Medulla oblongata (tissue), 1 donor: ENCODE measurements around the gene ABHD17A.

Source experiments
- DNase-seq: peaks from one replicate; pipeline ENCODE4 v3.0.0-alpha.2; 2015; ENCODE audit errors: extremely low spot score

Gene ABHD17A

DNA sequence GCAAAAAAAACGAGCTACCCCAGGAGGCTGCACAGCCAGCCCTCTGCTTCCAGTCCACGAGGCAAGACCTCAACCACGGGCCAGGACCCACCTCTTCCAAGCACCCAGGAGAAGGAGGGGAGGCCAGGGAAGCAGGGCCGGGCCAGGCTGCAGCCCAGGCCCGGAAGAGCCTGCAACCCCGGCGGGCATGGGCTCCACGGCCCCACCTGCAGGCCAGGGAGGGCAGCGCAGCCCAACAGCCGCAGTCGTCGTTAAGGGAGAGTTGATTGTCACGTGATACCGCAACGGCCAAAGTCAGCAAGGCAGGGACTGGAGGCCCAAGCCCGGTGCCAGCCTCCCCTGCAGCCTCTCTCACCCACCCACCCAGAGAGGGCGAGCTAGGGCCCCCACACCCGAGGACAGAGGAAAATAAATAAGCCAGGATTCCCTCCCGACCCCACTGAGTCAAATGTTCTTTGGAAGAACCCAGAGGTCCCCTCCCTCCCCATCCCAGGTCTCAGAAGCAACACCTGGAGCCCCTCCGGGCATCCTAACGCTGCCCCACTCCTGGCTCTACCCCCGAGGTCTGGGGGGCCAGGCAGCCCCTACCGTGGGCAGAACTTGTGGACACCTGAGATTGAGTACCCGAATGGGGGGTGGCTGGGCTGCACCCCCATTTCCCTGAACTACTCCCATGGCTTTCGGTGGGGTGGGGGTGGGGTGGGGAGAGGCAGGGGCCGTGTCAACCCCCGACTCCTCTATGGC, 31.8 kb downstream of the ABHD17A start:
- DNase-seq: peak; percentile 67

DNA sequence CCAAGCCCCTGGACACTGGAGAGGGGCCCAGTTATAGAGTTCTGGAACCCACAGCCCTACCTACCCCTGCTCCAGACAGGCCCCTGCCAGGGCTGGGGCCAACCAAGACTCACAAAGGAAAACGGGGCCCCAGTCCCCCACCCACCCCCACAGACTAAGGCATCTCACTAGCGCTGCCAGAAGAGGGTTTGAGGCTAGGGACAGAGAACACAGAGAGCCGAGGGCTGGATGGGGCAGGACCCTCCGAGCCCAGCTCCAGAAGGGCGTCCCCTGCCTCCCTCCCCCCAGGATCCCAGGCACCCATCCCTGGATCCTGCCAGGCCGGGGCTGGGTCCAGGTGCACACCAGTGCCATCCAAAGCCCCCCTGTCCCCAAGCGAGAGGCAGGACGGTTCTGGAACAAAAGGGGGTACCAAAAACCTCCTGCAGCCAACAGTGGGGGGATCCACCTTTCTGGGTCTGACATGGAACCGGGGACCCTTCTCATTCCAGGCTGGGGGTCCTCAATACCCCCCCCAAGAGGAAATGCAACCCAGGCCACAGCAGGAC, 32.6 kb downstream of the ABHD17A start:
- DNase-seq: no peak

DNA sequence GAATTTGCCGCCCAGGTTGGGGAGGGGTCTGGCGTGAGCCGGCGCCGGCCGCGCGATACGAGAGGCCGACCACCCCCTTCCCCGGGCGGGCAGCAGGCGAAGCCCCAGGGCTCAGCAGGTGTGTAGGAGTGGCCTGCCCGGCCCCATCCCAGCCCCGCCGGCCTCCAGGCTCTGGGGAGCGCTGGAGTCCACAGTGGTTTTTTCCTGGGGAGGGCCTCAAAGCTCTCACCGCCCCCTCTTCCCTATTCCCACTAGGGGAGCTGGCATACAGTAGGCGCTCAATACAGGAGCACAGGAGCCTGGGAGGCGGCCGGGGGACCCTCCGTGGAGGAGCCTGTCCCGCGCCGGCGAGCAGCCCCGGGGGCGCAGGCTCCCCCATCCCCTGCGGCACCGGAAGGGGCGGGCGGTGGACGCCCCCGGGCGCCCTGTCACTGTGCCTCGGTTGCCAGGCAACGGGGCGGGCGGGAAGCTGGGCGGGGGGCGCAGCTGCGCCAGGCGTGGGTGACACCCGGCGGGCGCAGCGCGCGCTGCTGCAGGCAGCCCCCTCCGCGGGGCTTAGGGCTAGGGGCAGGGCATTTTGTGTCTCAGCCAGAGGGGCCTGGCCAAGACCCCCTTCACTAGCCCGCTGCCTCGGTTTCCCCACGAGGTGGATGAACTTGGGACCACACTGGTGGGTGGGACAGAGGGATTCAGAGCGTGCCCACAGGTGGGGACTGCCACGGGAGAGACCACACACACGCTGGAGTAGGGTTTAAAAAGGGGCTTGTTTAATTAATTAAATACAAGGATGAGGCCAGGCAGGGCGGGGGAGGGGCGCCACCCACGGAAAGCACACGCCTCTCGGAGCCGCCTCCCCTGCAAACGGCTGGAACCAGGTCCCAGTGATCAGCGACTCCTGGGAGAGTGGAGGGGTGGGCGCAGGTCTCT, 33.4 kb downstream of the ABHD17A start:
- DNase-seq: no peak

DNA sequence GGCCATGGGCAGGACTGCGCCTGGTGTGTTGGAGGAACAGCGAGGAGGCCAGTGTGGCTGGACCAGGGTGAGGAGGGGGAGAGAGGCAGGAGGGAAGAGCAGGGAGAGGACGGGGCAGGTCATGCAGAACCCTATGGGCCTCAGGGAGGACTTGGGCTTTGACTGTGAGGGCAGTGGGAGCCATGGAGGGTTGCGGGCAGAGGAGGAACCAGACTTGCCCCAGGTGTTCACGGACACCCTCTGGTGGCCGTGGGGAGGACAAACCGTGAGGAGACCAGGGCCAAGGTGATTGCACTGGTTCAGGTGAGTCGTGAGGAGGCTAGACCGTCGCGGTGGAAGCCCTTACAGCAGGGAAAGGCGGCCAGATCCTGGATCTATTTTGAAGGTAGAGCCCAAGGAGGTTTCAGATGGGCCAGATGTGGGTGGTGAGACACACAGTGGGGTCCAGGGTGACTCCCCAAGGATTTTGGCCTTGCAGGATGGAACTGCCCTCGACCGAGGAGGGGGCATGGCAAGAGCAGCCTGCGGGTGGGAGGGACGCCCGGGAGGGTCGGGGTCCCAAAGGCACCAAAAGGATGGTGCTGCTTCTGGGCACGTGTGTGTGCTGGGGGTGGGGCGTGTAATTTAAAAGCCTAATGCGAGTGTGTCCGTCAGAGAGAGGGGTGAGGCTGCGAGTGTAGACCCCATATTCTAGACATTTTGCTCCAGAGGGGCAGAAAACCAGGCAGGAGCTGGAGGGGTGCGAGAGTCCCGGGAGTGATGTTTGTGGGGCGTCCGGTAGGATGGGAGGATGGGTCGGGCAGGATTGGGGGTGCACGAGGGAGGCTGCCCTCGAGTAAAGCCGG, 34.3 kb downstream of the ABHD17A start:
- DNase-seq: no peak

DNA sequence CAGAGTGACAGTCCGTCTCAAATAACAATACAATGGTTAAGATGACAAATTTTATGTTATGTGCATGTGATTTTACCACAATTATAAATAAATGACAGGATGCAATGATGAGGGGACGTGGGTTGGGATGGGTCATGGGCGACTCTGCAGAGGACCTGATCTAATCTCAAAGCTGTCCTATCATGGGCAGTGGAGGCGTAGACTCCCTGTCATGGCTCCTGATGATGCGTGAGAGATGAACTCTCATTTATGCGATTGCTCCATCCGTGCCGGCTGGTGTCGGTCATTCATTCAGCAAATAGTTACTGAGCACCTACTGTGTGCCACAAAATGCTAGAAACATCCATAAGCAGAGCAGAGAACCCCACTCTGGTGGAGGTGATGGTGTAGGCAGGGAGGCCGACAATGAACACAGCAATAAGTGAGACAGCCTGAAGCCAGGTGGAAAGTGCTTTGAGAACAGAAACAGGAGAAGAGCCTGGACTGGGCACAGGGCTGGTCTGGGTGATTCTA, 35.4 kb downstream of the ABHD17A start:
- no peak for DNase-seq

DNA sequence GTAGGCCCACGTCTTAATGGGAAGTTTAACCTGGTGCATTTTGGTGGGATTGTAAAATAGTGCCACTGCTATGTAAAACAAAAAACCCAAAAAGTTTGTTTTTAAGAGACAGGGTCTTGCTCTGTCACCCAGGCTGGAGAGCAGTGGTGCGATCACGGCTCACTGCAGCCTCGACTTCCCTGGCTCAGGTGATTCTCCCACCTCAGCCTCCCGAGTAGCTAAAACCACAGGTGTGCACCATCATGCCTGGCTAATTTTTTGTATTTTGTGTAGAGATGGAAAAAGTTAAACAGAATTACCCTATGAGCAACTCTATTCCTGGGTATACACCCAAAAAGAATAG, 36.2 kb downstream of the ABHD17A start:
- no peak for DNase-seq

DNA sequence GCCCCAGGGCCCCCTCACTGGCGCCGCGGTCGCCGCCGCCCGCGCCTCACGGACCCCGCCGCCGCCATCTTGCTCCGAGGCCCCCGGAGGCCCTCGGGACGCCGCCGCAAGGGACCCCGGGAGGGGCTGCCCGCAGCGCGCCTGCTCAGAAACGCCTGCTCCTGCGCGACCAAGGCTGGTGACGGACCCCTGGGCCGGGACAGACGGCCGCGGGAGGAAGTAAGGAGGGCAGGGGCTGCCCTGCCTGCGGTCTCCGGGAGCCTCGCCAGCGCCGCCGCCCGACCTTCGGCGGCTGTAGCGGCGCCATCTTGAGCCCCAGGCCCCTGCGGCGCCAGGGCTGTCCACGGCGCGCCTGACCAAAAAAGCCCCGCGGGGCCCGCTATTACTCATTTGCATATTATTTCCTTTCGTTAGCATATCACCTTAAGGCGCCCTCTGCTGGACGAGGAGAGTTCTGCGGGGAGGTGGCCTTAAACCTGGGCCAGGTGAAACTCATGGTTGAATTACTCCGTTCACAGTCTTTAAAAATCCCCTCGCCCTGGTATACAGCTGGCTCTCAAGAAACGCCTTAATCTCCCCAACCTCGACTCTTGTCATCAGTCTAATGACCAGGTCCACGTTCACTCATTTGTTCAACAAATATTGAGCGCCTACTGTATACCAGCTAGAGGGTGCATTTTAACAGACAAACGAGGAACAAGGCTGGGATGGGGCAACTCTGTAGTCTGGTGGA, 36.7 kb downstream of the ABHD17A start, which contains the start of gene REXO1:
Gene REXO1, minus strand, starts transcription at position 85 of the 733 bp plus-strand sequence. CDS start 125 bp downstream, outside the sequence.
- DNase-seq: peak; percentile 93

DNA sequence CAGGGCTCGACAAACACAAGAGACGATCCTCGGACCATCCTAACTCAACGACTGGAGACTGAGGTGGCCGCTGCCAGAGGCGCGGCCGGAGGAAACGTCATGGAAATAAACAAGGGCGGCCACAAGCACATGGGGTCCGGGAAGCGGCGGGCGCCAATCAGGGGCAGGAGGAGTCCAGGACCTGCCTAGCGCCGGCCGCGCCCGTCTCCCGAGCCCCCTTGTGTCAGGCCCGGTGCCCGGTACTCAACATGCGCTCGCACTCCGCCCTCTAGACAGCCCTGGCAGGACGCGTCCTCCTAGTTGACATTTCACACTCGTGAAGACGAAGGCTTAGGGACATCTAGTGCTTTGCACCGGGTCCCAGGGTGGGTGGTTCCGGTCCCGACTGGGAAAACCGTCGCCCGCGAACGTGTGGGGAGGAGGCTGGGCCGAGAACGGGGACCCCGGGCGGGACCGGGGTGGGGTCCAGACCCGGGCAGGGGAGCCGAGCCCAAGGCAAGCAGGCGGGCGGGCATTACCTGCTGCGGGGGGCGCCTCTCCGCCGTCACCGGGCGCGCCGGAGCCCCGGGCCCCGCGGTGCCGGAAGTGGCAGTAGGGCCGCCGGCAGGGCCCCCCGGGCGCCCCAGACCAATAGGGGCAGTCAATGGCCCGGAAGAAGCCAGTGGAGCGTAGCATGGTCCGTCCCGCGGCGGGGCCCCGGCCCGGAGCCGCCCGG, 37.5 kb downstream of the ABHD17A start:
- DNase-seq: no peak

DNA sequence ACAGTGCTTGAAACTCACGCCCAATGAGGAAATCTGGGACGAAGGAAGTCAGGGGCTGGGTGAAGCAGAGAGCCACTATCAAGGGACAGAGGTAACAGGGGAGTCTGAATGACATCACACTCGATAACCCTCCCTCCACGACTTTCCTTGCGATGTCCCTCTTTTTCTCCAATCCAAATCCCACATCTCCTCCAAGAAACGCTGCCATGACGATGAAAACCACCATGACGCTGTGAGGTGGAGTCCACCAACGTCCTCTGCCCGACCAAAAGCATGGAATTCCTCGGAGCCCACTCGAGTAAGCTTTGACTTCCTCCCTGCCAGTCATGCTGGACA, 38.0 kb downstream of the ABHD17A start:
- DNase-seq: no peak

DNA sequence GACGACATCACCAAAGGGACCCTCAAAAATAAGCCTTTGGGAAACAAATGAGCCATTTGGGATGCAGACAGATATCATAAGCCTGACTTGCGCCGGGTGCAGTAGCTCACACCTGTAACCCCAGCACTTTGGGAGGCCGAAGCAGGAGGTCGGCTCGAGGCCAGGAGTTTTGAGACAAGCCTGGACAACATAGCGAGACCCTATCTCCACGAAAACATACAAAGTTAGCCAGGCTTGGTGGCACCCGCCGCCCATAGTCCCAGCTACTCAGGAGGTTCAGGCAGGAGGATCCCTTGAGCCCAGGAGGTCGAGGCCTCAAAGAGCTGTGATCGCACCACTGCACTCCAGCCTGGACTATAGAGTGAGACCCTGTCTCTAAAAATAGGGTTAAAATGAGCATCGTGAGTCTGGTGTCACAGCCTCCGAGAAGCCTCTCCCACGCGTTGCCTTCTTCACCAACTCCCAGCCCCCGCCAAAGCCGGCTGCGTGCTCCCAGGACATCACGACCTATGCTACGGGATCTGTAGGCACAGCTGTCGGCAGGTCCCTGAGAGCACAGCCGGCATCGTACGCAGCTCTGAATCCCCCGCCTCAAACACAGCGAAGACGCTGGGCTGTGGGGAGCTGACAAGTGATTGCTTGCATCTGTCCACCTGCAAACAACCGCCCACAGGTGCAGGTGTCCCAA, 38.6 kb downstream of the ABHD17A start:
- no peak for DNase-seq

DNA sequence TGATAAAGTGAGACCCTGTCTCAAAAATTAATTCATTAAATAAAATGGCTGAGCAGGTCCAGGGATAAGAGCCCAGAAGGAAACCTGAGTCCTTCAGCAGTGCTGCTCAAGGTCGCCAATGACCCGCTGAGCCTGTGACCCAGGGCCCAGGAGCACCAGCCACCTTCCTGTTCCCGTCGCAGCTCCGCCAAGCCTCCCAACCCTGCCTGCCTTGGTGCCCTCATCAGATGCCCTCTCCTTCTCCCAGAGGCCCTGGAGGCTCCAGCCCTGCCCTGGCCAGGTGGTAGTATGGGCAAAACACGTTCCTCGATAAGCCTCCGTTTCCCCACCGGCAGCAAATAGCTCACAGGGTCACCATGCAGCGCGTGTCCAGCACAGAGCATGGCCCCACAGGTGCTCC, 39.7 kb downstream of the ABHD17A start:
- no peak for DNase-seq

DNA sequence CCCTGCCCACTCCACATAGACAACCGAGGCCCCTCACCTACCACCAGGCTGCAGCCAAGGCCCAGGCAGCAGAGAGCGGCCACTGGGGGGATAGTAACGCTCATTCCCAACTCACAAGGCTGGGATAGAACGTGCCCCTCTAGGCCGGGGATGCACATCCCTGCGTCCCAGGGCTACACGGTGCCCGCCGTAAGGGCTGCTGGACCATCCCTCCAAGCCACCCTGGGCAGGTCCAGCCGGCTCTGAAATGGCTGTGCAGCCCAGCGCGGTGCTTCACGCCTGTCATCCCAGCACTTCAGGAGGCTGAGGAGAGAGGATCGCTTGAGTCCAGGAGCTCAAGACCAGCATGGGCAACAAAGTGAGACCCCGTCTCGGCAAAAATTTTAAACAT, 40.2 kb downstream of the ABHD17A start:
- DNase-seq: no peak

DNA sequence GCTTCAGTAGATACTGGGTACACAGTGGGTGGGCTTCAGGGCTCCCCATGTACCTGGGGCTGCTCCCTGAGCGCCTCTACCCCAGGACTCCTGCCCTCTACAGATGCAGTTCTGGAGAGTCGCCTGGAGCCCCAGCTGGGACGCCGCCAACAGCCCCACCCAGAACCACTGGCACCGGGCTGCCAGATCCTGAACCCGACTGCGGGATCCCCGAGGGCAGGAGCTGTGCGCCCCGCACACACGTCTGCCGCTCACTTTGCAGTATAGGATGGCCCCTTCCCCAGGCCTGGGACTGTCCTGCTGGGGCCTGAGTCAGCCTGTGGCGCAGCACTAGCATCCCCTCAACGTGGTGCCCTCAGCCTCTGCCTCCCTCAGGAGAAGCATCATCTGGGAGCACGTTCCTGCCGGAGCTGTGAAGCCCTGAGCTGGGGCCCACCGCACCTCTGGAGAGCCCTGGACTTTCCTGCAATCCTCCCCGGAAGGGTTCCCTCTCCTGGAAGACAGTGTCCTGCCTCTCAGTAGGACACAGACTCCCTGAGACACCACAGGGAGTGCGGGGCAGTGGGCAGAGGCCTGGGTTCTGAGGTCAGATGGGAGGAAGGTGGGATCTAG, 40.7 kb downstream of the ABHD17A start:
- DNase-seq: no peak

DNA sequence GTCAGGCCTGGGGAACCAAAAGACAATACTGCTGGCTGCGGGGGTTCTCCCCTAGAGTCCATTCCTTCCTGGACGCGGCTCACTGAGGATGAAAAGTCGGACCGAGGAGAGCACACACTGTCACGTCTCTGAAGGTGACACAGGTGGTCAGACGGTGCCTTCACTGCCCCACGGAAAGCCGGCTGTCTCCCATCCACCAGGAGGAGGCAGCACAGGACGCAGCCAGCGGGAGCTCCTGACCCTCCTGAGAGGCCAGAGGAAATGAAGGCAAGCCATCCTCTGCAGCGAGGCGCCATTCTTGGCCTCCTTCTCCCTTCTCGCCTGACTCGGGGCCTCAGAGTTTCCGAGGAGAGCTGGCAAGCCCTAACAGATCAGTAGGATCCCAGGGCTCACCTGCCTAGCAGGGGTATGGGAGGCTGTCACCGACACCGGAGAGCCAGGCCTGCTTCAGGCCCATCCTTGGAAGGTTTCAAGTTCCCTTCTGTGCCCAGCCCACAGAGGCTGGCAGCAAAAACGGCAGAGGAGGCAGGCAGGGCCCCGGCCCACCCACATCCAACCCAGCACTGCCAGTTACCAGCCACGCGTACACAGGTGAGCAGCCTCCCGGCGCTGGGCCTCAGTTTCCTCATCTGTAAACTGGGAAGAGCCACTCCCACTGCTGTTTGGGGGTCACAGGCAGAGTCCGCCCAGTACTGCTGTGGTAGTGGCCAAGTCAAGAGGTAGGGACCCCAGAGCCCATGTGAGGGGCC, 41.5 kb downstream of the ABHD17A start:
- no peak for DNase-seq

DNA sequence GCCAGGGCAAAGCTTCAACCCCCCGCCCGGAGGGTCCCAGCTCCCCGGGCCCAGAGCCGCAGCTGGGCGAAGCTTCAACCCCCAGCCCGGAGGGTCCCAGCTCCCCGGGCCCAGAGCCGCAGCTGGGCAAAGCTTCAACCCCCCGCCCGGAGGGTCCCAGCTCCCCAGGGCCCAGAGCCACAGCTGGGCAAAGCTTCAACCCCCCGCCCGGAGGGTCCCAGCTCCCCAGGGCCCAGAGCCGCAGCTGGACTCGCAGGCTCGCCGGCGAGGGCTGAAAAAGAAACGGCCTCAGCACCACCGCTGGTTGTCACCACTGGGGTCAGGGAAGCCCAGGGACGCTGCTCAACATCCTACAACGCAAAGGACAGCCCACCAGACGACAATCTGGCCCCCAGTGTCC, 42.2 kb downstream of the ABHD17A start:
- no peak for DNase-seq

DNA sequence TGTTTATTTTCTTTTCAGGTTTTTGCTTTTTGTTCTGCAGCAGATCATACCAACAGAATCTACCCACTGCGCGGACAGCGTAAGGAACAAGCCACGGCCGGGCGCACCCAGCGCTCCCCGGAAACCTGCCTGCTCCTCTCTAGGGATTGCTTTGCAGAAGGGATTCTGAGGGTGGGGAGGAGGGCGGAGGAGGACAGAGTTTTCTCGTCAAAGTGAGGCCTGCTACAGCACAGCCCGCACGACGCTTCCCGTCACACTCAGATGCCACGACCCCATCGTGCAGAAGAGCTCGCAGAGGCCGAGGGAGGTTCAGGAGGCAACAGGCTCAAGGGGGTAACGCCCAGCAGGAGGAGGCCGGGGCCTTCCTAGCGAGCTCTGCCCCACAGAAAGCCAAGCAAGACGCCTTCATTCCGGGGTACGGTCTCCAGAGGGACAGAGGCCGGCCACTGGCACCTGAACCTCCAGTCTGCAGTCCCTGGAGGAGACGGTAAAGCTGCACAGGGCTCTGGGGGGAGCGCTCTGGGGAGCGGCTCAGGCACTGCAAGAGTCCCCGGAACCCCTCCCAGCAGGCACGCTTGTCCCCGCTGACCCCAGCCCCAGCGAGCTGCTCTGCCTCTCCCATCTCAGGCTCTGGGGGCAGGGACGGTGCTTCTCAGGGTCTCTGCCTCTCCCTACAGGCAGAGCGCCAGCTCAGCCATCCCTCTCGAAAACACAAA, 43.9 kb downstream of the ABHD17A start:
- no peak for DNase-seq

DNA sequence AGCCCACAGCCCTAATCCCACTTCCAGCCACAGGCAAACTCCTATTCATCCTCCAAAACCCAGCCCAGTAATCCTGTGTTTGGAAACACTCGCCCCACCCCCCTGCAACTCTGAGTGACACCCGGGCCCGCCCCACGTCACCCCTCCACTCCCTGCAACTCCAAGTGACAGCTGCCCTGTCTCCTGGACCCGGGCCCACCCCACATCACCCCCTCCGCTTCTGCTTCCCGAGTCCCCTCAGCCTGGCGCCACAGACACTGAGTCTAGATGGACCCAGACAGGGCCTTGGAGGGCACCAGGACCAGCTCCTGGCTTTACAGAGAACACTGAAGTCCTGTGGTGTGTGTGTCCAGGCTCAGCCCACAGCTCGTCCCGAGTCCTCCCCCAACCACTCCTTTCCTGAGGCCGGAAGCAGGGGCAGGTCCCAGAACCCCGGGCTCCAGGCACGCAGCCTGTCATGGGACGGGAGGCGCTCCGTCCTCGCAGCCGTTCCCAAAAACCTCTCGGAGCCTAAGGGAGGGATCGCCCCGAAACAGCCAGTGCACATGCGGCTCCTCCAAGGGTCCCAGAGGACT, 44.7 kb downstream of the ABHD17A start:
- DNase-seq: no peak
